Liver (tissue), 9 donors: ENCODE measurements around the gene CENPX. TPM values are rescaled to one million over a fixed set of nuclear protein-coding genes. Genes with fewer than 3 reads are reported as not detected.

Experiments used
- DNase-seq: peaks from one replicate; pipeline ENCODE4 v3.0.0-alpha.2; 2017; ENCODE audit warnings: low spot score
- H3K27ac ChIP-seq, 2 donors: one replicate each; pipeline ENCODE4 v1.7.0; 2013; ENCODE audit warnings: inconsistent platforms in 2 of 2, low read length in 2 of 2, control low read depth in 1 of 2, low read depth in 1 of 2, mild to moderate bottlenecking in 1 of 2
- H3K27me3 ChIP-seq, 4 donors: one replicate each; pipeline versions ENCODE4 v1.6.1 to v1.7.0; 2013; ENCODE audit warnings: low read length in 3 of 4, inconsistent platforms in 1 of 4, mild to moderate bottlenecking in 1 of 4, moderate library complexity in 1 of 4; ENCODE audit not compliant: control insufficient read depth in 4 of 4, insufficient read depth in 4 of 4
- H3K36me3 ChIP-seq, 4 donors: one replicate each; pipeline versions ENCODE4 v1.6.1 to v1.7.0; 2013; ENCODE audit warnings: low read length in 3 of 4, mild to moderate bottlenecking in 3 of 4, low read depth in 1 of 4, moderate library complexity in 1 of 4; ENCODE audit not compliant: control insufficient read depth in 4 of 4, insufficient read depth in 3 of 4
- H3K4me1 ChIP-seq, 4 donors: one replicate each; pipeline versions ENCODE4 v1.6.1 to v1.7.0; 2013; ENCODE audit warnings: low read length in 3 of 4, mild to moderate bottlenecking in 3 of 4, moderate library complexity in 1 of 4; ENCODE audit not compliant: control insufficient read depth in 4 of 4, insufficient read depth in 4 of 4
- H3K4me3 ChIP-seq, 3 donors: one replicate each; pipeline versions ENCODE4 v1.6.1 to v1.7.0; 2013; ENCODE audit warnings: low read length in 3 of 3, control low read depth in 1 of 3, low read depth in 1 of 3, mild to moderate bottlenecking in 1 of 3
- H3K9ac ChIP-seq, 2 donors: one replicate each; pipeline ENCODE4 v1.7.0; 2013; ENCODE audit warnings: low read length in 2 of 2, mild to moderate bottlenecking in 2 of 2, moderate library complexity in 2 of 2, control low read depth in 1 of 2, low read depth in 1 of 2
- H3K9me3 ChIP-seq, 4 donors: one replicate each; pipeline versions ENCODE4 v1.6.1 to v1.7.0; 2013; ENCODE audit warnings: low read length in 3 of 4; ENCODE audit not compliant: control insufficient read depth in 4 of 4
- EGR1 ChIP-seq, 2 donors: IDR thresholded peaks; 2 replicates each; pipeline ENCODE4 v1.6.1; 2016 to 2018; ENCODE audit warnings: antibody characterized with exemption in 2 of 2, low read depth in 2 of 2
- FOXA1 ChIP-seq: IDR thresholded peaks from 2 replicates; pipeline ENCODE4 v1.6.1; 2016; ENCODE audit warnings: antibody characterized with exemption
- FOXA2 ChIP-seq: IDR thresholded peaks from 2 replicates; pipeline ENCODE4 v1.6.1; 2016; ENCODE audit warnings: antibody characterized with exemption
- GABPA ChIP-seq, 2 donors: IDR thresholded peaks in 1 of 2; conservative IDR thresholded peaks in 1 of 2; 2 replicates each; pipeline ENCODE4 v1.6.1; 2016; ENCODE audit warnings: antibody characterized with exemption in 2 of 2, mild to moderate bottlenecking in 1 of 2, moderate library complexity in 1 of 2
- HNF4A ChIP-seq, 2 donors: conservative IDR thresholded peaks; 2 replicates each; pipeline ENCODE4 v1.6.1; 2016; ENCODE audit warnings: antibody characterized with exemption in 2 of 2, mild to moderate bottlenecking in 2 of 2
- HNF4G ChIP-seq: IDR thresholded peaks from 2 replicates; pipeline ENCODE4 v1.6.1; 2016; ENCODE audit warnings: antibody characterized with exemption
- JUND ChIP-seq, 2 donors: IDR thresholded peaks; 2 replicates each; pipeline ENCODE4 v1.6.1; 2016; ENCODE audit warnings: antibody characterized with exemption in 2 of 2
- NR2F2 ChIP-seq: IDR thresholded peaks from 2 replicates; pipeline ENCODE4 v1.6.1; 2016; ENCODE audit warnings: antibody characterized with exemption
- RAD21 ChIP-seq, 2 donors: IDR thresholded peaks; 2 replicates each; pipeline ENCODE4 v1.6.1; 2016; ENCODE audit warnings: antibody characterized with exemption in 2 of 2, mild to moderate bottlenecking in 2 of 2
- RXRA ChIP-seq, 2 donors: IDR thresholded peaks; 2 replicates each; pipeline ENCODE4 v1.6.1; 2017 to 2018; ENCODE audit warnings: antibody characterized with exemption in 2 of 2, mild to moderate bottlenecking in 1 of 2
- SP1 ChIP-seq: IDR thresholded peaks from 2 replicates; pipeline ENCODE4 v1.6.1; 2018; ENCODE audit warnings: antibody characterized with exemption, mild to moderate bottlenecking
- TAF1 ChIP-seq: conservative IDR thresholded peaks from 2 replicates; pipeline ENCODE4 v1.6.1; 2016; ENCODE audit warnings: antibody characterized with exemption, mild to moderate bottlenecking
- YY1 ChIP-seq: IDR thresholded peaks from 2 replicates; pipeline ENCODE4 v1.6.1; 2016; ENCODE audit warnings: antibody characterized with exemption, mild to moderate bottlenecking
- WGBS: extraction: QIAGEN DNeasy Blood & Tissue Kit; methylation state at CpG from one replicate; pipeline ENCODE4 v1.1.7; 2013; 5-methylcytosine and 5-hydroxymethylcytosine counted together
- polyA plus RNA-seq, 2 donors: library from polyadenylated mRNA; stranded (reverse) in 1 of 2; unstranded in 1 of 2; fragments of 200-250 nt in 1 of 2; fragments of >200 nt in 1 of 2; fragmentation: Nextera tagmentation in 1 of 2; extraction: Ambion mirVana in 1 of 2; gene quantifications; one replicate each; pipeline versions ENCODE4 v1.2.1 to v1.2.3, GENCODE V29; 2013 to 2015
- total RNA-seq, 2 donors: library from RNA; depleted of rRNA; stranded (reverse); fragments of >200 nt; gene quantifications; one replicate each; pipeline ENCODE4 v1.2.3, GENCODE V29; 2014
- TF ChIP-seq, protein P1 (sequence below): IDR thresholded peaks from 2 replicates; pipeline ENCODE4 v1.6.1; 2016; ENCODE audit warnings: antibody characterized with exemption
- TF ChIP-seq, protein P2 (sequence below): IDR thresholded peaks from 2 replicates; pipeline ENCODE4 v1.6.1; 2016; ENCODE audit warnings: antibody characterized with exemption
- TF ChIP-seq, protein P3 (sequence below): fragments of 150-350 bp; IDR thresholded peaks from 2 replicates; pipeline ENCODE4 v1.5.1; 2017; ENCODE audit warnings: improper control_type of control experiment, low read depth, low read length; ENCODE audit not compliant: missing input control
- TF ChIP-seq, protein P4 (sequence below): IDR thresholded peaks from 2 replicates; pipeline ENCODE4 v1.6.1; 2016; ENCODE audit warnings: antibody characterized with exemption, mild to moderate bottlenecking
- TF ChIP-seq, protein P5 (sequence below): IDR thresholded peaks from 2 replicates; pipeline ENCODE4 v1.6.1; 2016; ENCODE audit warnings: antibody characterized with exemption
- donor health status: healthy.
- donor health status: healthy.
- donor health status: healthy.
- donor health status: healthy.
- donor health status: healthy.

The CENPX gene
- total and polyA plus RNA-seq, 4 donors = 22.5 to 83.9 (median 44.9) TPM

DNA sequence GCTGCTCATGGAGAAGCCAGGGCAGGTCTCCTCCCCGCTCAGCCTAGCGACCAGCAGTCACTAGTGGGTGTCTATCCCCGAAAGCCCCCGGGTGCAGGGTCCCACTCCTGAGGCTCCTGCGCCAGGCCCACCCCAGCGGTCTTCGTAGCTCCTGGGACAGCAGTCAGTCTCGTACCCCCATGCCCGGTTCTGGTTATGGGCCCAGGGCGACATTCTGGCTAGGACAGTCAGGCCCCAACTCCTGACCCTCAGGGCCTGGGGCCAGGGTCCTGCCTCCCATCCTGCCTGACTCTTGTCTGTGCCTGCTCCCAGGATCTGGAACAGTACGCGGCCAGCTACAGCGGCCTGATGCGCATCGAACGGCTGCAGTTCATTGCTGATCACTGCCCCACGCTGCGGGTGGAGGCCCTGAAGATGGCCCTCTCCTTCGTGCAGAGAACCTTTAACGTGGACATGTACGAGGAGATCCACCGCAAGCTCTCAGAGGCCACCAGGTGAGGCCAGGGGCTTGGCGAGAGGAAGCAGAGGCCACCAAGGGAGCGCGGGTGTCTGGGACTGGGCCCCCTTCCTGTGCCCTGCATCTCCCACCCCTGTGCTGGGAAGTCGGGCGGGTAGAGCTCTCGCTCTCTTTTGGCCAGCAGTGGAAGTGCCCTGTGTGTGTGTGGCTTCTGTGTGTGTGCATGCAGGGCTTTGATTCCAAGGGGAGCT lies 31.0 kb upstream of the CENPX start:
- Histone ChIP-seq H3K27me3 (no peaks in the 10 kb centered on the region), H3K4me1 (peaks cover 22 to 46% (median 38%) of the 10 kb centered on the region in 4 donors), H3K4me3 (no peak overlapping the region), H3K9ac (no peak overlapping the region), H3K36me3 (peaks cover 5 to 37% (median 19%) of the 10 kb centered on the region in 4 donors), H3K9me3 (no peaks in the 10 kb centered on the region), H3K27ac (no peak overlapping the region)
- no peak for TF ChIP-seq RAD21 (IDR thresholded peaks at IDR 0.05)
- TF ChIP-seq, protein P1, sequence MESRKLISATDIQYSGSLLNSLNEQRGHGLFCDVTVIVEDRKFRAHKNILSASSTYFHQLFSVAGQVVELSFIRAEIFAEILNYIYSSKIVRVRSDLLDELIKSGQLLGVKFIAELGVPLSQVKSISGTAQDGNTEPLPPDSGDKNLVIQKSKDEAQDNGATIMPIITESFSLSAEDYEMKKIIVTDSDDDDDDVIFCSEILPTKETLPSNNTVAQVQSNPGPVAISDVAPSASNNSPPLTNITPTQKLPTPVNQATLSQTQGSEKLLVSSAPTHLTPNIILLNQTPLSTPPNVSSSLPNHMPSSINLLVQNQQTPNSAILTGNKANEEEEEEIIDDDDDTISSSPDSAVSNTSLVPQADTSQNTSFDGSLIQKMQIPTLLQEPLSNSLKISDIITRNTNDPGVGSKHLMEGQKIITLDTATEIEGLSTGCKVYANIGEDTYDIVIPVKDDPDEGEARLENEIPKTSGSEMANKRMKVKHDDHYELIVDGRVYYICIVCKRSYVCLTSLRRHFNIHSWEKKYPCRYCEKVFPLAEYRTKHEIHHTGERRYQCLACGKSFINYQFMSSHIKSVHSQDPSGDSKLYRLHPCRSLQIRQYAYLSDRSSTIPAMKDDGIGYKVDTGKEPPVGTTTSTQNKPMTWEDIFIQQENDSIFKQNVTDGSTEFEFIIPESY = no peak
- no peak for TF ChIP-seq GABPA (IDR thresholded peaks at IDR 0.05 in 1 of 2, conservative IDR thresholded peaks at IDR 0.05 in 1 of 2)
- TF ChIP-seq HNF4G = no peak
- TF ChIP-seq, protein P2, sequence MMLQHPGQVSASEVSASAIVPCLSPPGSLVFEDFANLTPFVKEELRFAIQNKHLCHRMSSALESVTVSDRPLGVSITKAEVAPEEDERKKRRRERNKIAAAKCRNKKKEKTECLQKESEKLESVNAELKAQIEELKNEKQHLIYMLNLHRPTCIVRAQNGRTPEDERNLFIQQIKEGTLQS = no peak
- no peak for TF ChIP-seq FOXA1
- no peak for TF ChIP-seq SP1
- no peak for TF ChIP-seq FOXA2
- TF ChIP-seq HNF4A (conservative IDR thresholded peaks at IDR 0.05) = no peak
- no peak for TF ChIP-seq NR2F2
- TF ChIP-seq, protein P3, sequence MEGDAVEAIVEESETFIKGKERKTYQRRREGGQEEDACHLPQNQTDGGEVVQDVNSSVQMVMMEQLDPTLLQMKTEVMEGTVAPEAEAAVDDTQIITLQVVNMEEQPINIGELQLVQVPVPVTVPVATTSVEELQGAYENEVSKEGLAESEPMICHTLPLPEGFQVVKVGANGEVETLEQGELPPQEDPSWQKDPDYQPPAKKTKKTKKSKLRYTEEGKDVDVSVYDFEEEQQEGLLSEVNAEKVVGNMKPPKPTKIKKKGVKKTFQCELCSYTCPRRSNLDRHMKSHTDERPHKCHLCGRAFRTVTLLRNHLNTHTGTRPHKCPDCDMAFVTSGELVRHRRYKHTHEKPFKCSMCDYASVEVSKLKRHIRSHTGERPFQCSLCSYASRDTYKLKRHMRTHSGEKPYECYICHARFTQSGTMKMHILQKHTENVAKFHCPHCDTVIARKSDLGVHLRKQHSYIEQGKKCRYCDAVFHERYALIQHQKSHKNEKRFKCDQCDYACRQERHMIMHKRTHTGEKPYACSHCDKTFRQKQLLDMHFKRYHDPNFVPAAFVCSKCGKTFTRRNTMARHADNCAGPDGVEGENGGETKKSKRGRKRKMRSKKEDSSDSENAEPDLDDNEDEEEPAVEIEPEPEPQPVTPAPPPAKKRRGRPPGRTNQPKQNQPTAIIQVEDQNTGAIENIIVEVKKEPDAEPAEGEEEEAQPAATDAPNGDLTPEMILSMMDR = no peak
- no peak for TF ChIP-seq YY1
- TF ChIP-seq JUND (IDR thresholded peaks at IDR 0.05) = no peak
- TF ChIP-seq, protein P4, sequence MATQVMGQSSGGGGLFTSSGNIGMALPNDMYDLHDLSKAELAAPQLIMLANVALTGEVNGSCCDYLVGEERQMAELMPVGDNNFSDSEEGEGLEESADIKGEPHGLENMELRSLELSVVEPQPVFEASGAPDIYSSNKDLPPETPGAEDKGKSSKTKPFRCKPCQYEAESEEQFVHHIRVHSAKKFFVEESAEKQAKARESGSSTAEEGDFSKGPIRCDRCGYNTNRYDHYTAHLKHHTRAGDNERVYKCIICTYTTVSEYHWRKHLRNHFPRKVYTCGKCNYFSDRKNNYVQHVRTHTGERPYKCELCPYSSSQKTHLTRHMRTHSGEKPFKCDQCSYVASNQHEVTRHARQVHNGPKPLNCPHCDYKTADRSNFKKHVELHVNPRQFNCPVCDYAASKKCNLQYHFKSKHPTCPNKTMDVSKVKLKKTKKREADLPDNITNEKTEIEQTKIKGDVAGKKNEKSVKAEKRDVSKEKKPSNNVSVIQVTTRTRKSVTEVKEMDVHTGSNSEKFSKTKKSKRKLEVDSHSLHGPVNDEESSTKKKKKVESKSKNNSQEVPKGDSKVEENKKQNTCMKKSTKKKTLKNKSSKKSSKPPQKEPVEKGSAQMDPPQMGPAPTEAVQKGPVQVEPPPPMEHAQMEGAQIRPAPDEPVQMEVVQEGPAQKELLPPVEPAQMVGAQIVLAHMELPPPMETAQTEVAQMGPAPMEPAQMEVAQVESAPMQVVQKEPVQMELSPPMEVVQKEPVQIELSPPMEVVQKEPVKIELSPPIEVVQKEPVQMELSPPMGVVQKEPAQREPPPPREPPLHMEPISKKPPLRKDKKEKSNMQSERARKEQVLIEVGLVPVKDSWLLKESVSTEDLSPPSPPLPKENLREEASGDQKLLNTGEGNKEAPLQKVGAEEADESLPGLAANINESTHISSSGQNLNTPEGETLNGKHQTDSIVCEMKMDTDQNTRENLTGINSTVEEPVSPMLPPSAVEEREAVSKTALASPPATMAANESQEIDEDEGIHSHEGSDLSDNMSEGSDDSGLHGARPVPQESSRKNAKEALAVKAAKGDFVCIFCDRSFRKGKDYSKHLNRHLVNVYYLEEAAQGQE = no peak
- no peak for TF ChIP-seq TAF1
- TF ChIP-seq, protein P5, sequence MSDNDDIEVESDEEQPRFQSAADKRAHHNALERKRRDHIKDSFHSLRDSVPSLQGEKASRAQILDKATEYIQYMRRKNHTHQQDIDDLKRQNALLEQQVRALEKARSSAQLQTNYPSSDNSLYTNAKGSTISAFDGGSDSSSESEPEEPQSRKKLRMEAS = no peak
- no peak for TF ChIP-seq EGR1 (IDR thresholded peaks at IDR 0.05; ENCODE audit: low read depth in 2 of 2)
- TF ChIP-seq RXRA (IDR thresholded peaks at IDR 0.05) = no peak
- DNase-seq = no peak
- 96% methylated on average over 28 of the region's 28 CpGs for WGBS
